Measurements from ENCODE around the gene CYP4F12.

Gene CYP4F12

DNA sequence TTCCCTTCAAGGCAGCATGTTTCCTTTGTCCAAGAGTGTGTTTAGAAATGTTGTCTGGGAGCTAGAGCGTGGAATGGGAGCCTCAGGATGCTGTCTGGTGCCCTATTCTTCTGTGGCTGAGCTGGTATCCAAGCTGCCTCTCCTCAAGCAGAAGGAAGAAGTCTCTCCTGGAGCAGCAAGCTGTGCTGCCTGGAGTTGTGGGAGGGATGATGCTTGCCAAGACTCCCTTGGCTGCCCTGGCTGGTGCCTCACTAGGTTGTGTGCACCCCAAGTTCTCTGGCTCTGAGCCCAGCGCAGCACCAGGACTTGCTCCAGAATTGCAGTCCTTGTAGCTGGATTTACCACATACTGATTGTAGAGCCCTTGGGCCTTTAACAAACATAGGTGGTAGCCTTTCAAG is 36.9 kb upstream of the CYP4F12 start:
- Histone ChIP-seq H3K9me3 (ENCODE audit: control insufficient read depth in 5 of 5, low read length in 5 of 5) (no peaks in the 10 kb centered on the region), H3K27me3 (ENCODE audit: control insufficient read depth in 5 of 5, insufficient read depth in 4 of 5, low read length in 5 of 5) (peaks cover 0 to 11% (median 6%) of the 10 kb centered on the region in 5 donors)

DNA sequence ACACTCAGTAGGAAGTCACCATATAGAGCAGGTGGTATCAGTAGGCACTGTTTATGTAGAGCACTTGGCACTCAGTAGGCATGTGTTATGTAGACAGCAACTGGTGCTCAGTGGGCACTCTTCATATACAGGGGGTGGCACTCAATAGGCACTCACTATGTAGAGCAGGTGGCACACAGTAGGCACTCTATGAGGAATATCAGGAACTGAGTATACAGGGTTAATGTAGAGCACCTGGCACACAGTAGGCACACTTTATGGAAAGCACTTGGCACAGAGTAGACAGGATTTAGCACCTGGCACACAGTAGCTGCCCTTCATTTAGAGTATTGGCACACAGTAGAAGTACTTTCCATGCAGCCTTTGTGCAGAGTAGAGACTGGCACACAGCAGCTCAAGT is 33.3 kb upstream of the CYP4F12 start:
- Histone ChIP-seq H3K4me3 (ENCODE audit: low read depth in 1 of 5, low read length in 5 of 5) (no peak overlapping the region), H3K9me3 (ENCODE audit: control insufficient read depth in 5 of 5, low read length in 5 of 5) (no peaks in the 10 kb centered on the region), H3K27ac (ENCODE audit: low read depth, low read length) (no peak overlapping the region), H3K4me1 (ENCODE audit: control insufficient read depth in 5 of 5, insufficient read depth in 5 of 5, low read length in 5 of 5) (no peaks in the 10 kb centered on the region), H3K9ac (ENCODE audit: low read length in 5 of 5) (no peak overlapping the region), H3K36me3 (ENCODE audit: control insufficient read depth in 5 of 5, insufficient read depth in 5 of 5, low read length in 5 of 5) (no peaks in the 10 kb centered on the region), H3K27me3 (ENCODE audit: control insufficient read depth in 5 of 5, insufficient read depth in 4 of 5, low read length in 5 of 5) (peaks cover 0 to 11% (median 6%) of the 10 kb centered on the region in 5 donors)

More for the DNA sequence above, 36.9 kb upstream of the CYP4F12 start:
- no peak overlapping the region for H3K27ac ChIP-seq (ENCODE audit: low read depth, low read length)
- H3K4me3 ChIP-seq (ENCODE audit: low read depth in 1 of 5, low read length in 5 of 5): no peak overlapping the region
- no peaks in the 10 kb centered on the region for H3K36me3 ChIP-seq (ENCODE audit: control insufficient read depth in 5 of 5, insufficient read depth in 5 of 5, low read length in 5 of 5)
- no peaks in the 10 kb centered on the region for H3K4me1 ChIP-seq (ENCODE audit: control insufficient read depth in 5 of 5, insufficient read depth in 5 of 5, low read length in 5 of 5)
- H3K9ac ChIP-seq (ENCODE audit: low read length in 5 of 5): no peak overlapping the region

DNA sequence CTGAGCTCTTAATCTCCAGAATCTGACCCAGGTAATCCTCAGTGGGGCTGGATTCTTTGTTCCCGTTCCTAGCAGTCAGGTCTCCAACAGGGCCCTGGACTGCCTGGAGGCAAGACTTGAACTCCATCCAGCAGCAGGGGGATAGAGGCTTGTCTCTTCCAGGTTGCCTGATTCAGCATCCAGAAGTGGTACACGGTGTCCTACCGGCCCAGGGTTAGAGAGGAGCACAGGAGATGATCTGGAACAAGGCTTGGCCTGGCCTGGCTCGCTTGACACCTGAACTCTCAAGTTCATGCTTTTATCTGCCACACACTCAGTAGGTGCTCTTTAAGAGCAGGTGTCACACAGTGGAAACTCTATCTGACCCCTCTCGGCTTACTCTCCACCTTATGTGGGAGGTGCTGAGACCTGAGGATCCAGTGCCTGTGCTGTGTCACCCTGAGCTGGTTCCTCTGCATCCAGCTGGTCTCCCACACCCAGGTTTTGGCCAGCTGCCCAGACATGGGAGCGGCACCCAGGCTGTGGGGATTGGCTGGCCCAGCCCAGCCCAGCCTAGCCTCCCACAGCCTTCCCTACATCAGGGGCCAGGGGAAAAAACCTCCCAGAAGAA is 32.5 kb upstream of the CYP4F12 start, which contains the start of gene CYP4F3:
Gene CYP4F3, plus strand, starts transcription at position 604 of the 610 bp plus-strand sequence. CDS start 519 bp downstream, outside the sequence.
- Histone ChIP-seq H3K27ac (ENCODE audit: low read depth, low read length) (no peak within 1 kb of the TSS), H3K9me3 (ENCODE audit: control insufficient read depth in 5 of 5, low read length in 5 of 5) (peaks cover 0 to 3% (median 0%) of the 10 kb centered on the region in 5 donors), H3K4me3 (ENCODE audit: low read depth in 1 of 5, low read length in 5 of 5) (no peak within 1 kb of the TSS), H3K36me3 (ENCODE audit: control insufficient read depth in 5 of 5, insufficient read depth in 5 of 5, low read length in 5 of 5) (no peaks in the 10 kb centered on the region), H3K9ac (ENCODE audit: low read length in 5 of 5) (no peak within 1 kb of the TSS), H3K4me1 (ENCODE audit: control insufficient read depth in 5 of 5, insufficient read depth in 5 of 5, low read length in 5 of 5) (no peaks in the 10 kb centered on the region), H3K27me3 (ENCODE audit: control insufficient read depth in 5 of 5, insufficient read depth in 4 of 5, low read length in 5 of 5) (peaks cover 0 to 10% (median 5%) of the 10 kb centered on the region in 5 donors)

DNA sequence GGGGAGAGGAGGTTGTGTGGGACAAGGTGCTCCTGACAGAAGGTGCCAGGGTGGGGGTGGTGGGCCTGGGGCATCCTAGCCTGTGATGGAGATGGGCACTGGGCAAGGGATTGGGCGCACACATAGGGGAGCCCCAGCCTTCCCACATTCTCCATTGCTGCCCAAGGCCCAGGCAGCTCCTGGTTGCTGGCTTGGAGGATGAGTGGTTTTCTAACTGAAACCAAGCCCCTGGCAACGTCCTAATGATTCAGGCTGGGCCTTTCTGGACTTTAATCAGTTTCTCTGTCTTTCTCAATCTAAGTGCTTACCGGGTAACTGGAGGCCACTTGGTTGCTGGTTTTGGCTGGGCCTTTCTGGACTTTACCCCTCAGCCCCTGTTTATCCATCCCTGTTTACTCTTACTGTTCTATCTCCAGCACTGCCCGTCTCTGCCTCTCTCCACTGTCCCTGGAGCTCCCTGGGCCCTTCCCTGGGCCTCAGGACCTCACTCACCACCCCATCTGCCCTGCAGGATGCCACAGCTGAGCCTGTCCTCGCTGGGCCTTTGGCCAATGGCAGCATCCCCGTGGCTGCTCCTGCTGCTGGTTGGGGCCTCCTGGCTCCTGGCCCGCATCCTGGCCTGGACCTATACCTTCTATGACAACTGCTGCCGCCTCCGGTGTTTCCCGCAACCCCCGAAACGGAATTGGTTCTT is 31.8 kb upstream of the CYP4F12 start:
- Histone ChIP-seq H3K9ac (ENCODE audit: low read length in 5 of 5) (no peak overlapping the region), H3K9me3 (ENCODE audit: control insufficient read depth in 5 of 5, low read length in 5 of 5) (peaks cover 0 to 3% (median 0%) of the 10 kb centered on the region in 5 donors), H3K4me3 (ENCODE audit: low read depth in 1 of 5, low read length in 5 of 5) (no peak overlapping the region), H3K36me3 (ENCODE audit: control insufficient read depth in 5 of 5, insufficient read depth in 5 of 5, low read length in 5 of 5) (no peaks in the 10 kb centered on the region), H3K27me3 (ENCODE audit: control insufficient read depth in 5 of 5, insufficient read depth in 4 of 5, low read length in 5 of 5) (peaks cover 0 to 7% (median 4%) of the 10 kb centered on the region in 5 donors), H3K27ac (ENCODE audit: low read depth, low read length) (no peak overlapping the region), H3K4me1 (ENCODE audit: control insufficient read depth in 5 of 5, insufficient read depth in 5 of 5, low read length in 5 of 5) (no peaks in the 10 kb centered on the region)

DNA sequence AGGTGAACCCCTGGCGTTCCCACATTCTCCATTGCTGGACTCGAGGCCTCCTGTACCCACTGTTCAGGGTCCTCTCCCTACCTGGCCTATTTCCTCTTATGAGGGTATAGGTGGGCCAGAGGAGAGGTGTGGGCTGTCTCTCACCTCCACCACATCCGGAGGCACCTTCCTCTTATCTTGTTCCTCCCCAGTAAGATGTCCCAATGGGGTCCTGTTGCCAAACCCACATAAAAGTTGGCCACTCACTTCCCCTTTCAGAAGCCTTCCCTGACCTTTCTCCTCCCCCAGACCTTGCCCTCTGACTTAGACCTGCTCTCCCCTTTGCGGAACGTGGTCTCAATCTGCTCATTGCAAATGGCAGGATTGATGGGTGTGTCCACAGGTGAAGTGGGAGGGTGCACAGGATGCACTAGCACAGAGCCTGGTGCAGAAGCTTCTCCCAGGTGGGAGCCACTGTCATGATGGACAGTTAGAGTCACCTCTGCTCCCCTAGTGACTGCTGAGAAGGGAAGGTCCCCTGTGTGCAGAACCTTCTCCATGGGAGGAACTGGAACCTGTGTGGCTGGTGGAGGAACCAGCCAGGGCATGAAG is 30.9 kb upstream of the CYP4F12 start:
- Histone ChIP-seq H3K27ac (ENCODE audit: low read depth, low read length) (no peak overlapping the region), H3K9me3 (ENCODE audit: control insufficient read depth in 5 of 5, low read length in 5 of 5) (peaks cover 0 to 3% (median 0%) of the 10 kb centered on the region in 5 donors), H3K36me3 (ENCODE audit: control insufficient read depth in 5 of 5, insufficient read depth in 5 of 5, low read length in 5 of 5) (no peaks in the 10 kb centered on the region), H3K4me1 (ENCODE audit: control insufficient read depth in 5 of 5, insufficient read depth in 5 of 5, low read length in 5 of 5) (no peaks in the 10 kb centered on the region), H3K27me3 (ENCODE audit: control insufficient read depth in 5 of 5, insufficient read depth in 4 of 5, low read length in 5 of 5) (peaks cover 0 to 7% (median 4%) of the 10 kb centered on the region in 5 donors), H3K9ac (ENCODE audit: low read length in 5 of 5) (no peak overlapping the region), H3K4me3 (ENCODE audit: low read depth in 1 of 5, low read length in 5 of 5) (no peak overlapping the region)

DNA sequence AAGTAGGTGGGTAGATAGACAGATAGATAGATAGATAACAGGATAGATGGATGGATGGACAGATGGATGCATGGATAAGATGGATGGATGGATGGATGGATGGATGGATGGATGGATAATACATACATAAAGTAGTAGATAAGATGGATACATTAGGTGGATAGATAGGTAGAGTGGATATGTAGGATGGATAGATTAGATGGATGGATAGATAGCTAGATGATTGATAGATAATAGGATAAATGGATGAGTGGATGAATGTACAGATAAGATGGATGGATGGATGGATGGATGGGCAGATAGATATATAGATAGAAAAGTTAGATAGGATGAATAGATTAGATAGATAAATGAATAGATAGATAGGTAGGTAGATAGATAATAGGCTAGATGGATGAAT is 30.1 kb upstream of the CYP4F12 start:
- H3K27me3 ChIP-seq (ENCODE audit: control insufficient read depth in 5 of 5, insufficient read depth in 4 of 5, low read length in 5 of 5): peaks cover 0 to 7% (median 4%) of the 10 kb centered on the region in 5 donors
- H3K9me3 ChIP-seq (ENCODE audit: control insufficient read depth in 5 of 5, low read length in 5 of 5): peaks cover 0 to 3% (median 2%) of the 10 kb centered on the region in 5 donors
- H3K4me3 ChIP-seq (ENCODE audit: low read depth in 1 of 5, low read length in 5 of 5): no peak overlapping the region
- no peak overlapping the region for H3K27ac ChIP-seq (ENCODE audit: low read depth, low read length)
- no peak overlapping the region for H3K9ac ChIP-seq (ENCODE audit: low read length in 5 of 5)
- no peaks in the 10 kb centered on the region for H3K4me1 ChIP-seq (ENCODE audit: control insufficient read depth in 5 of 5, insufficient read depth in 5 of 5, low read length in 5 of 5)
- H3K36me3 ChIP-seq (ENCODE audit: control insufficient read depth in 5 of 5, insufficient read depth in 5 of 5, low read length in 5 of 5): no peaks in the 10 kb centered on the region

DNA sequence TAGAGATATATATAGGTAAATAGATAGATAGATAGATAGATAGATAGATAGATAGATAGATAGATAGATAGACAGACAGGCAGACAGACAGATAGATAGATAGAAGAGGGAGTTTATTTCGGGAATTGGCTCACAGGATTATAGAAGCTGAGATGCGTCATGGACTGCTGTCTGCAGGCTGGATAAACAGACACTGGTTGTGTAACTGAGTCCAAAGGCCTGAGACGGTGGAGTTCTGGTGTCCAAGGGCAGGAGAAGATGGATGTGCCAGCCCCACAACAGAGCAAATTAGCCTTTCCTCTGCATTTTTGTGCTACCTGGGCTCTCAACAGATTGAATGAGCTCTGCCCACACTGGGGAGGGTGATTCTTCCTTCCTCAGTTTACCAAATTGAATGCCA is 29.5 kb upstream of the CYP4F12 start:
- no peak overlapping the region for H3K27ac ChIP-seq (ENCODE audit: low read depth, low read length)
- H3K27me3 ChIP-seq (ENCODE audit: control insufficient read depth in 5 of 5, insufficient read depth in 4 of 5, low read length in 5 of 5): peaks cover 0 to 7% (median 4%) of the 10 kb centered on the region in 5 donors
- H3K36me3 ChIP-seq (ENCODE audit: control insufficient read depth in 5 of 5, insufficient read depth in 5 of 5, low read length in 5 of 5): no peaks in the 10 kb centered on the region
- H3K4me1 ChIP-seq (ENCODE audit: control insufficient read depth in 5 of 5, insufficient read depth in 5 of 5, low read length in 5 of 5): no peaks in the 10 kb centered on the region
- no peak overlapping the region for H3K9ac ChIP-seq (ENCODE audit: low read length in 5 of 5)
- H3K4me3 ChIP-seq (ENCODE audit: low read depth in 1 of 5, low read length in 5 of 5): no peak overlapping the region
- H3K9me3 ChIP-seq (ENCODE audit: control insufficient read depth in 5 of 5, low read length in 5 of 5): peaks cover 0 to 4% (median 3%) of the 10 kb centered on the region in 5 donors

DNA sequence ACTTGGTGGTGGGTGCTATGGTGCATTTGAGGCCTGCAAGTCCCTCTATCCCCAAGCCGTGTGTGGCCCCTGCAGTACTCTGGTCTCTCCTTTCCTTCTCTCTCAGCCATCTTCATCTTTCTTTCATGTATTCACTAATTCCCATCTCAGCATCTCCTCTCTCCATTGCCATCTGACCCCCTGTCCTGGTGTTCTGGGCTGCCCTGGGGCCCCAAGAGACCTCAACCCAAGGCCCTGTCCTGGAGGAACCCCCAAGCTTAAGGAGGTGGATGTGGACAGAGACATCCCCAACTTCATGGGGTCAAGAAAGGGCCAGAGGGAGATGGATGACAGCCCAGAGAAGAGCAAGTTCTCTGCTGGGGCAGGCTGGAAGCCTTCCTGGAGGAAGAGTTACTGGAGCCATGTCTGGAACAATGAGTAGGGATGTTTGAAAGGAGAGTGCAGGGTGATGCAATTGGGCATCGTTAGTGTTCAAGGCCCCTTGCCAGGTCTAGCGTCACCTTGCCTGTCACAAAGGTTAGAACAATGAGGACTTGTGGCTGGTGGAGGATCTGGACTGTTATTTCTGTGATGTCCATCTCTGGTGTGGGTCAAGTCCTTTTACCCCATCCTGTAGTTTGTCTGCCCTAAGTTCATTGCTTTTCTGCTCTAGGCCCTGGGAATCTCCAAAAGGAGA is 28.7 kb upstream of the CYP4F12 start:
- H3K27me3 ChIP-seq (ENCODE audit: control insufficient read depth in 5 of 5, insufficient read depth in 4 of 5, low read length in 5 of 5): peaks cover 0 to 7% (median 4%) of the 10 kb centered on the region in 5 donors
- H3K4me1 ChIP-seq (ENCODE audit: control insufficient read depth in 5 of 5, insufficient read depth in 5 of 5, low read length in 5 of 5): no peaks in the 10 kb centered on the region
- no peaks in the 10 kb centered on the region for H3K36me3 ChIP-seq (ENCODE audit: control insufficient read depth in 5 of 5, insufficient read depth in 5 of 5, low read length in 5 of 5)
- H3K9ac ChIP-seq (ENCODE audit: low read length in 5 of 5): no peak overlapping the region
- peaks cover 0 to 4% (median 3%) of the 10 kb centered on the region in 5 donors for H3K9me3 ChIP-seq (ENCODE audit: control insufficient read depth in 5 of 5, low read length in 5 of 5)
- H3K27ac ChIP-seq (ENCODE audit: low read depth, low read length): no peak overlapping the region
- no peak overlapping the region for H3K4me3 ChIP-seq (ENCODE audit: low read depth in 1 of 5, low read length in 5 of 5)

DNA sequence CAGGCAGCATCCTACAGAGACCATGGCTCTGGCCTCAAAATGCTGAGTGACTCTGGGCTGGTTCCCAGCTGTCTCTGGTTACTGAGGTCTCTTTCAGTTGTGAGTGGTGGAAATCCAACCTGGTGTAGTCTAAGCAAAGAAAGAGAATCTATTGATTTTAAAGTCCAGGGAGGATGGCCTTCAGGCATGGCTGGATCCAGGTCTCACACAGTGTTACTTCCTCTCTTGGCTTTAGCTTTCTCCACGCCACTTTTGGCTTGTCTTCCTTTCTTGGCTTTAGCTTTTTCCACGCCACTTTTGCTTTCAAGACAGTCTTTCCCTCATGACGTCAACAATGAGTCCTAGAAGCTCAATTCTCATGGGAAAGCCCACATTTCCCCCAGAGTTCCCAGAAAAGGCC is 28.1 kb upstream of the CYP4F12 start:
- Histone ChIP-seq H3K9ac (ENCODE audit: low read length in 5 of 5) (no peak overlapping the region), H3K27me3 (ENCODE audit: control insufficient read depth in 5 of 5, insufficient read depth in 4 of 5, low read length in 5 of 5) (peaks cover 0 to 4% (median 3%) of the 10 kb centered on the region in 5 donors), H3K9me3 (ENCODE audit: control insufficient read depth in 5 of 5, low read length in 5 of 5) (peaks cover 0 to 4% (median 3%) of the 10 kb centered on the region in 5 donors), H3K36me3 (ENCODE audit: control insufficient read depth in 5 of 5, insufficient read depth in 5 of 5, low read length in 5 of 5) (no peaks in the 10 kb centered on the region), H3K4me3 (ENCODE audit: low read depth in 1 of 5, low read length in 5 of 5) (no peak overlapping the region), H3K27ac (ENCODE audit: low read depth, low read length) (no peak overlapping the region), H3K4me1 (ENCODE audit: control insufficient read depth in 5 of 5, insufficient read depth in 5 of 5, low read length in 5 of 5) (no peaks in the 10 kb centered on the region)
